ENCODE results near the gene TBC1D16. TPM values are rescaled to one million over a fixed set of nuclear protein-coding genes. Genes with fewer than 3 reads are reported as not detected.

TBC1D16 gene
- total and polyA plus RNA-seq, 7 donors: 1.7 to 11.4 (median 6.5) TPM

DNA sequence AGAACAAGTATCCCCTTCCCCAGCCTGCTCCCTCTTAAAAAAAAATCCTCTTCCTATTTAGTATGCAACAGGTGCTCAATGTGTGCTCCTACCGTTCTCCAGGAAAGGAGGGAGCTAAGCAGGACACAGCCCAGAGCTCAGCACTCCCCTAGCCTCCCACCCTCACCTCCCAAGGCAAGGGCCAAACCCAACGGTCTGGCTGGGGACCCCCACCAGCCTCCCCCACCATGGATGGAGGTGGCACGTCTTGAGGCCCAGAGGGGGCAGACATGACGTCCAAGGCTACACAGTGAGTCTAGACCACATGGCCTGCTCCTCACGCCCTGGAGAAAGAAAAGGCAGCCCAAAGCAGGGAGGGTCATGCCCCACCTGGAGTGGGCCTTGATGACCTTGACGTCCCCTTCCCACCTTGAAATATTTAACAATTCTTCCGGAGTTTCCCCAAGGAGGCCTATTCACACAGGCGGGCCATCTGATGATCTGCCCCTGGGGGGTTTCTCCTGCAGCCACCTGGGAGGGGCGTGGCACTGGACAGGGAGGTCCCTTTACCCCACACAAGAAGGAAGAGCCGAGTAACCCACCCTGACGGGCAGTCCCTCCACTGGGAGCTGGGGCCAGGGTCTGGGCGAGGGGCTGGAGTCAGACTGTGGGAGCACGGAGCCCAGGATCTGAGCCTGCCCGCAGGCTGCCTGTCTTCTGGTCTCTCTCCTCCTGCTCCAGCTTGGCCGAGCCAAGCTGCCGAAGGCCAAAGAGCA lies 107.0 kb downstream of the TBC1D16 start:
- intact Hi-C loops (cut with DNase I): no loop called here
- H3K27ac ChIP-seq: no peak overlapping the region
- H3K9me3 ChIP-seq: no peaks in the 10 kb centered on the region
- DNase-seq: no peak
- peaks cover 18% of the 10 kb centered on the region for H3K4me1 ChIP-seq
- peaks cover 0 to 68% (median 18%) of the 10 kb centered on the region in 3 donors for H3K27me3 ChIP-seq (ENCODE audit: insufficient read depth in 3 of 3, low read length in 2 of 3)
- TF ChIP-seq, protein P1, sequence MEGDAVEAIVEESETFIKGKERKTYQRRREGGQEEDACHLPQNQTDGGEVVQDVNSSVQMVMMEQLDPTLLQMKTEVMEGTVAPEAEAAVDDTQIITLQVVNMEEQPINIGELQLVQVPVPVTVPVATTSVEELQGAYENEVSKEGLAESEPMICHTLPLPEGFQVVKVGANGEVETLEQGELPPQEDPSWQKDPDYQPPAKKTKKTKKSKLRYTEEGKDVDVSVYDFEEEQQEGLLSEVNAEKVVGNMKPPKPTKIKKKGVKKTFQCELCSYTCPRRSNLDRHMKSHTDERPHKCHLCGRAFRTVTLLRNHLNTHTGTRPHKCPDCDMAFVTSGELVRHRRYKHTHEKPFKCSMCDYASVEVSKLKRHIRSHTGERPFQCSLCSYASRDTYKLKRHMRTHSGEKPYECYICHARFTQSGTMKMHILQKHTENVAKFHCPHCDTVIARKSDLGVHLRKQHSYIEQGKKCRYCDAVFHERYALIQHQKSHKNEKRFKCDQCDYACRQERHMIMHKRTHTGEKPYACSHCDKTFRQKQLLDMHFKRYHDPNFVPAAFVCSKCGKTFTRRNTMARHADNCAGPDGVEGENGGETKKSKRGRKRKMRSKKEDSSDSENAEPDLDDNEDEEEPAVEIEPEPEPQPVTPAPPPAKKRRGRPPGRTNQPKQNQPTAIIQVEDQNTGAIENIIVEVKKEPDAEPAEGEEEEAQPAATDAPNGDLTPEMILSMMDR (IDR thresholded peaks at IDR 0.05): no peak
- H3K4me3 ChIP-seq: no peak overlapping the region
- ATAC-seq: no peak
- 83 to 86% (median 85%) methylated on average over 15 to 16 of the region's 16 CpGs for WGBS, 3 donors
- H3K36me3 ChIP-seq (ENCODE audit: insufficient read depth in 1 of 2, low read depth in 1 of 2): no peaks in the 10 kb centered on the region

- Histone ChIP-seq H3K4me1 (peaks cover 15% of the 10 kb centered on the region), H3K9me3 (no peaks in the 10 kb centered on the region), H3K4me3 (no peak overlapping the region), H3K27me3 (ENCODE audit: insufficient read depth in 3 of 3, low read length in 2 of 3) (peaks cover 0 to 61% (median 18%) of the 10 kb centered on the region in 3 donors), H3K36me3 (ENCODE audit: insufficient read depth in 1 of 2, low read depth in 1 of 2) (no peaks in the 10 kb centered on the region), H3K27ac (no peak overlapping the region)
- DNase-seq (no peak), ATAC-seq (no peak)
- TF ChIP-seq, protein P1 (IDR thresholded peaks at IDR 0.05): no peak
- intact Hi-C loops (cut with DNase I): no loop called here
- 78 to 81% (median 81%) methylated on average over 12 to 13 of the region's 13 CpGs for WGBS, 3 donors
Measured at GRCh38 chr17:79927688-79928501, 107.8 kb downstream of the TBC1D16 start.

DNA sequence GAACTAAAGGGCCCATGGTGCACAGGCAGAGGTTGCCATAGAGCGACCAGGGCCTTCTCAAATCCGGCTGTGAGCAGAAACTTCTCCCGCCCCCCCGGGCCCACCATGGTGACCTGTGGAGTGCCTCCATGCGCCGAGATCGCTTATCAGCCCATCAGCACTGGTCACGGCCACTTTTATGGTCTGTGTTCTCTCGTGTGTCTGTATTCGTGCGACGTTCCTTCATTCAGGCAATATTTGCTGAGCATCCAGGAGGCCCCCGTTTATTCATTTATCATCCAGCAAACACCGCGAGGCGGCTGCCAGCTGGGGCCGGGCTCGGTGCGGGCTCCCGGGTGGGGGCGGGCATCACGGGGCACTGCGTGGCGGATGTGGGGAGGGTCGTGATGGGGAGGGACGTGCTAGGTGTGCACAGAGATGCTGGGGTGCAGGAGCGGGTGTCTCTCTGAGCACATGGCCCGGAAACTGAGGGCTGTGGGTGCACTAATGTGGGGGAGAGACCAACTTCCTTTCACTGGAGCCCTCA lies 108.5 kb downstream of the TBC1D16 start:
- no peak overlapping the region for H3K27ac ChIP-seq
- intact Hi-C loops (cut with DNase I): no loop called here
- DNase-seq: no peak
- no peaks in the 10 kb centered on the region for H3K36me3 ChIP-seq (ENCODE audit: insufficient read depth in 1 of 2, low read depth in 1 of 2)
- no peak for ATAC-seq
- TF ChIP-seq, protein P1 (IDR thresholded peaks at IDR 0.05): no peak
- H3K4me3 ChIP-seq: no peak overlapping the region
- H3K9me3 ChIP-seq: no peaks in the 10 kb centered on the region
- H3K27me3 ChIP-seq (ENCODE audit: insufficient read depth in 3 of 3, low read length in 2 of 3): peaks cover 0 to 60% (median 18%) of the 10 kb centered on the region in 3 donors
- WGBS, 3 donors: 77 to 86% (median 82%) methylated on average over 28 of the region's 28 CpGs
- peaks cover 15% of the 10 kb centered on the region for H3K4me1 ChIP-seq

GRCh38 chr17:79926605-79927135 lies 109.0 kb downstream of the TBC1D16 start:
- no peak overlapping the region for H3K27ac ChIP-seq
- H3K36me3 ChIP-seq (ENCODE audit: insufficient read depth in 1 of 2, low read depth in 1 of 2): no peaks in the 10 kb centered on the region
- H3K4me1 ChIP-seq: peaks cover 15% of the 10 kb centered on the region
- H3K27me3 ChIP-seq (ENCODE audit: insufficient read depth in 3 of 3, low read length in 2 of 3): peaks cover 0 to 60% (median 16%) of the 10 kb centered on the region in 3 donors
- intact Hi-C loops (cut with DNase I): no loop called here
- no peak overlapping the region for H3K4me3 ChIP-seq
- WGBS, 3 donors: 73 to 77% (median 77%) methylated on average over 18 of the region's 18 CpGs
- no peak for DNase-seq
- TF ChIP-seq, protein P1 (IDR thresholded peaks at IDR 0.05): no peak
- H3K9me3 ChIP-seq: no peaks in the 10 kb centered on the region
- ATAC-seq: no peak
